ENCODE results near the gene VAPB.

The VAPB gene

GRCh38 chr20:58393299-58393698 is 4.3 kb downstream of the VAPB start:
- no peak for DNase-seq (ENCODE audit: low read depth in 1 of 2, low spot score in 1 of 2)
- Histone ChIP-seq H3K27me3 (ENCODE audit: insufficient read depth, poor library complexity, severe bottlenecking) (no peaks in the 10 kb centered on the region), H3K27ac (replicated peaks) (no peak overlapping the region), H3K4me3 (replicated peaks; ENCODE audit: insufficient read depth, low read length) (no peak overlapping the region)
- no peak for TF ChIP-seq SPI1 (IDR thresholded peaks at IDR 0.05; ENCODE audit: borderline replicate concordance, low read depth)
- no peak for TF ChIP-seq REST (IDR thresholded peaks at IDR 0.05; ENCODE audit: insufficient replicate concordance, low read depth)
- no peak for TF ChIP-seq POLR2AphosphoS5 (IDR thresholded peaks at IDR 0.05; ENCODE audit: low read depth)
- TF ChIP-seq GABPA (IDR thresholded peaks at IDR 0.05; ENCODE audit: low read depth), result no peak
- no peak for TF ChIP-seq CTCF (IDR thresholded peaks at IDR 0.05; ENCODE audit: insufficient read depth, low read length)

GRCh38 chr20:58394801-58395200 is 5.8 kb downstream of the VAPB start:
- no peak for DNase-seq (ENCODE audit: low read depth in 1 of 2, low spot score in 1 of 2)
- no peaks in the 10 kb centered on the region for H3K27me3 ChIP-seq (ENCODE audit: insufficient read depth, poor library complexity, severe bottlenecking)
- H3K4me3 ChIP-seq (replicated peaks; ENCODE audit: insufficient read depth, low read length), result no peak overlapping the region
- H3K27ac ChIP-seq (replicated peaks), result no peak overlapping the region
- no peak for TF ChIP-seq POLR2AphosphoS5 (IDR thresholded peaks at IDR 0.05; ENCODE audit: low read depth)
- no peak for TF ChIP-seq GABPA (IDR thresholded peaks at IDR 0.05; ENCODE audit: low read depth)
- TF ChIP-seq REST (IDR thresholded peaks at IDR 0.05; ENCODE audit: insufficient replicate concordance, low read depth), result no peak
- no peak for TF ChIP-seq SPI1 (IDR thresholded peaks at IDR 0.05; ENCODE audit: borderline replicate concordance, low read depth)
- no peak for TF ChIP-seq CTCF (IDR thresholded peaks at IDR 0.05; ENCODE audit: insufficient read depth, low read length)

GRCh38 chr20:58395604-58396003 is 6.6 kb downstream of the VAPB start:
- no peak for TF ChIP-seq GABPA (IDR thresholded peaks at IDR 0.05; ENCODE audit: low read depth)
- no peak for DNase-seq (ENCODE audit: low read depth in 1 of 2, low spot score in 1 of 2)

GRCh38 chr20:58397429-58397828 is 8.4 kb downstream of the VAPB start:
- no peak for DNase-seq (ENCODE audit: low read depth in 1 of 2, low spot score in 1 of 2)
- no peak overlapping the region for H3K27ac ChIP-seq (replicated peaks)

More at GRCh38 chr20:58395604-58396003, 6.6 kb downstream of the VAPB start:
- Histone ChIP-seq H3K27me3 (ENCODE audit: insufficient read depth, poor library complexity, severe bottlenecking) (no peaks in the 10 kb centered on the region), H3K27ac (replicated peaks) (no peak overlapping the region), H3K4me3 (replicated peaks; ENCODE audit: insufficient read depth, low read length) (no peak overlapping the region)

More at GRCh38 chr20:58397429-58397828, 8.4 kb downstream of the VAPB start:
- TF ChIP-seq POLR2AphosphoS5 (IDR thresholded peaks at IDR 0.05; ENCODE audit: low read depth), result no peak
- TF ChIP-seq GABPA (IDR thresholded peaks at IDR 0.05; ENCODE audit: low read depth), result no peak
- TF ChIP-seq CTCF (IDR thresholded peaks at IDR 0.05; ENCODE audit: insufficient read depth, low read length), result no peak
- TF ChIP-seq SPI1 (IDR thresholded peaks at IDR 0.05; ENCODE audit: borderline replicate concordance, low read depth), result no peak
- no peak for TF ChIP-seq REST (IDR thresholded peaks at IDR 0.05; ENCODE audit: insufficient replicate concordance, low read depth)
- Histone ChIP-seq H3K27me3 (ENCODE audit: insufficient read depth, poor library complexity, severe bottlenecking) (no peaks in the 10 kb centered on the region), H3K4me3 (replicated peaks; ENCODE audit: insufficient read depth, low read length) (no peak overlapping the region)
